HFFc6 (cell line): ENCODE measurements around the gene INHBA. TPM values are rescaled to one million over a fixed set of nuclear protein-coding genes. Genes with fewer than 3 reads are reported as not detected.

Experiments
- DNase-seq: peaks from one replicate; pipeline ENCODE4 v3.0.0-alpha.2; 2018
- H3K27ac Mint-ChIP-seq: 2 replicates; pipeline ENCODE4 v1.8.0; 2020; ENCODE audit warnings: mild to moderate bottlenecking, mixed read lengths
- H3K27me3 Mint-ChIP-seq: 2 replicates; pipeline ENCODE4 v1.8.0; 2021; ENCODE audit warnings: mild to moderate bottlenecking, moderate library complexity, mixed read lengths; ENCODE audit not compliant: insufficient read depth
- H3K36me3 Mint-ChIP-seq: 2 replicates; pipeline ENCODE4 v1.8.0; 2021; ENCODE audit warnings: low read depth, mixed read lengths
- H3K4me1 Mint-ChIP-seq: 2 replicates; pipeline ENCODE4 v1.8.0; 2020; ENCODE audit warnings: low read depth, mixed read lengths
- H3K4me3 Mint-ChIP-seq: 2 replicates; pipeline ENCODE4 v1.8.0; 2020; ENCODE audit warnings: mild to moderate bottlenecking, moderate library complexity, mixed read lengths
- H3K9me3 Mint-ChIP-seq: 2 replicates; pipeline ENCODE4 v1.8.0; 2020; ENCODE audit warnings: mild to moderate bottlenecking, mixed read lengths
- CTCF ChIP-seq: fragments of 200-600 bp; sonication (generic); IDR thresholded peaks from 2 replicates; pipeline ENCODE4 v1.5.0; 2021; ENCODE audit warnings: antibody characterized with exemption, mild to moderate bottlenecking
- total RNA-seq, 6 experiments: library from RNA; stranded (reverse); fragmentation: NEBNext Ultra II Directional; extraction: Animal tissue kit (Norgen Biotek cat#: 25700); gene quantifications; 2 replicates in 1 of 6; 3 replicates in 5 of 6; pipeline ENCODE4 v1.2.3, GENCODE V29; 2021

Gene INHBA
- total RNA-seq, 6 experiments from 2014 or later, result 18.1 to 29.9 (median 20.2) TPM

- peaks cover 2% of the 10 kb centered on the region; the same call in 1 of the 2 replicates for H3K27me3 Mint-ChIP-seq
Observed at GRCh38 chr7:41685684-41686083, 17.2 kb downstream of the INHBA start.

DNA sequence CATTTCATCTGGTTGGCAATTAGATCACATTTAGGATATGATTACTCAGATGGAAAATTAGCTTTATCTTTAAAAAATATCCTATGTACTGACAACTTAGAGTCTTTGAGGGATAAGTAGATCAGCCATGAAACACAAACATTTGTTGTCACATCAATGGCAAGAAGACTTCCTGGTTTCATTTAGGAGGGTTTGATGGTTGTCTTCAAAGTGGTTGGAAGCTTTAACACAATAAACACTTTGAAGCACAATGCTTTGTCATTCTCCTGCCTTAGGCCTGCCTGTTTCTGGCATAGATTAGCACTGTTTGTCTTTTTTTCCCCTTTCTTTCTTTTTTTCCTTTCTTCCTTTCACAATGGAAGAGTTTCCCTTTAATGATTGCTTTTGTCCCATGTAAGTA, 20.5 kb downstream of the INHBA start:
- no peak for DNase-seq
- H3K4me3 Mint-ChIP-seq, result no peak overlapping the region
- H3K27me3 Mint-ChIP-seq, result no peaks in the 10 kb centered on the region
- peaks cover 42% of the 10 kb centered on the region for H3K4me1 Mint-ChIP-seq
- no peak overlapping the region for H3K27ac Mint-ChIP-seq
- no peak for TF ChIP-seq CTCF
- H3K36me3 Mint-ChIP-seq, result peaks cover under 1% of the 10 kb centered on the region; the same call in 1 of the 2 replicates
- H3K9me3 Mint-ChIP-seq, result no peaks in the 10 kb centered on the region

More at GRCh38 chr7:41685684-41686083, 17.2 kb downstream of the INHBA start:
- H3K4me1 Mint-ChIP-seq, result peaks cover 41% of the 10 kb centered on the region
- H3K4me3 Mint-ChIP-seq, result no peak overlapping the region
- peaks cover 25% of the 10 kb centered on the region for H3K36me3 Mint-ChIP-seq
- H3K9me3 Mint-ChIP-seq, result no peaks in the 10 kb centered on the region
- TF ChIP-seq CTCF, result no peak
- H3K27ac Mint-ChIP-seq, result no peak overlapping the region
- DNase-seq, result peak; percentile 37

- H3K4me1 Mint-ChIP-seq, result peaks cover 37% of the 10 kb centered on the region
- no peaks in the 10 kb centered on the region for H3K9me3 Mint-ChIP-seq
- H3K4me3 Mint-ChIP-seq, result peak overlapping the region; percentile 48; the same call in 1 of the 2 replicates
- no peaks in the 10 kb centered on the region for H3K36me3 Mint-ChIP-seq
- DNase-seq, result peak; percentile 75
- peak overlapping the region; percentile 67 for H3K27ac Mint-ChIP-seq
- no peaks in the 10 kb centered on the region for H3K27me3 Mint-ChIP-seq
- TF ChIP-seq CTCF, result no peak
Observed at GRCh38 chr7:41679566-41679965, 23.3 kb downstream of the INHBA start.

GRCh38 chr7:41674505-41675023, 28.3 kb downstream of the INHBA start:
- DNase-seq, result no peak
- no peaks in the 10 kb centered on the region for H3K36me3 Mint-ChIP-seq
- H3K4me1 Mint-ChIP-seq, result peaks cover 34% of the 10 kb centered on the region
- H3K27me3 Mint-ChIP-seq, result no peaks in the 10 kb centered on the region
- no peaks in the 10 kb centered on the region for H3K9me3 Mint-ChIP-seq
- no peak for TF ChIP-seq CTCF
- H3K4me3 Mint-ChIP-seq, result no peak overlapping the region
- no peak overlapping the region for H3K27ac Mint-ChIP-seq

GRCh38 chr7:41661596-41661995, 41.3 kb downstream of the INHBA start:
- Mint-ChIP-seq H3K9me3 (no peaks in the 10 kb centered on the region), H3K27me3 (no peaks in the 10 kb centered on the region; the same call in 1 of the 2 replicates), H3K4me1 (peaks cover 13% of the 10 kb centered on the region), H3K27ac (no peak overlapping the region), H3K4me3 (no peak overlapping the region), H3K36me3 (no peaks in the 10 kb centered on the region)
- DNase-seq, result no peak
- TF ChIP-seq CTCF, result no peak
